Vagina (tissue), 2 donors: ENCODE results near the gene MAP7. TPM values are rescaled to one million over a fixed set of nuclear protein-coding genes. Genes with fewer than 3 reads are reported as not detected.
"Not testable (repeated sequence)": the region's sequence is repeated elsewhere in the genome, so short reads cannot be mapped to it uniquely, and the experiment has no call there.

Experiments
- DNase-seq, 2 donors: peaks; one replicate each; pipeline ENCODE4 v3.0.0-alpha.2; 2017; ENCODE audit errors: extremely low spot score in 2 of 2
- H3K27ac ChIP-seq: fragments of 200-600 bp; sonication (generic); one replicate; pipeline ENCODE4 v1.5.1; 2019
- H3K27me3 ChIP-seq: fragments of 200-600 bp; sonication (generic); one replicate; pipeline ENCODE4 v1.5.1; 2019
- H3K36me3 ChIP-seq, 2 donors: fragments of 200-600 bp; sonication (generic); one replicate each; pipeline ENCODE4 v1.5.1; 2017 to 2019
- H3K4me1 ChIP-seq: fragments of 200-600 bp; sonication (generic); one replicate; pipeline ENCODE4 v1.5.1; 2019
- H3K4me3 ChIP-seq, 2 donors: fragments of 200-600 bp; sonication (generic); 1 replicate in 1 of 2; 2 replicates in 1 of 2; pipeline ENCODE4 v1.5.1; 2016 to 2019
- H3K9me3 ChIP-seq: fragments of 200-600 bp; sonication (generic); one replicate; pipeline ENCODE4 v1.5.1; 2019
- POLR2A ChIP-seq, 2 donors: fragments of 450-650 bp; IDR thresholded peaks; one replicate each; pipeline ENCODE4 v1.6.1; 2017; ENCODE audit warnings: antibody characterized with exemption in 2 of 2, mild to moderate bottlenecking in 2 of 2, moderate library complexity in 2 of 2
- POLR2AphosphoS5 ChIP-seq, 2 donors: sonication (generic); formaldehyde crosslinking; IDR thresholded peaks; one replicate each; pipeline ENCODE4 v1.9.0; 2017; ENCODE audit warnings: antibody characterized with exemption in 2 of 2, mild to moderate bottlenecking in 2 of 2, low read depth in 1 of 2; ENCODE audit not compliant: insufficient read depth in 1 of 2
- intact Hi-C: fragments of 100-400 bp; cut with DNase I; formaldehyde crosslinking; loops from one replicate; pipeline ENCODE4 v1.15.1; 2023
- total RNA-seq: library from RNA; depleted of rRNA; stranded (reverse); fragments of >200 nt; gene quantifications from one replicate; pipeline ENCODE4 v1.2.3, GENCODE V29; 2016
- TF ChIP-seq, protein P1 (sequence below), 3 experiments: fragments of 450-650 bp in 2 of 3; fragments of 200-600 bp in 1 of 3; sonication (generic) in 1 of 3; IDR thresholded peaks; one replicate each; pipeline ENCODE4 v1.5.1; 2017 to 2019; ENCODE audit warnings: antibody characterized with exemption in 3 of 3, mild to moderate bottlenecking in 2 of 3, moderate library complexity in 2 of 3

The MAP7 gene
- total RNA-seq, 1 donor from 2014 or later = 9.3 TPM

DNA sequence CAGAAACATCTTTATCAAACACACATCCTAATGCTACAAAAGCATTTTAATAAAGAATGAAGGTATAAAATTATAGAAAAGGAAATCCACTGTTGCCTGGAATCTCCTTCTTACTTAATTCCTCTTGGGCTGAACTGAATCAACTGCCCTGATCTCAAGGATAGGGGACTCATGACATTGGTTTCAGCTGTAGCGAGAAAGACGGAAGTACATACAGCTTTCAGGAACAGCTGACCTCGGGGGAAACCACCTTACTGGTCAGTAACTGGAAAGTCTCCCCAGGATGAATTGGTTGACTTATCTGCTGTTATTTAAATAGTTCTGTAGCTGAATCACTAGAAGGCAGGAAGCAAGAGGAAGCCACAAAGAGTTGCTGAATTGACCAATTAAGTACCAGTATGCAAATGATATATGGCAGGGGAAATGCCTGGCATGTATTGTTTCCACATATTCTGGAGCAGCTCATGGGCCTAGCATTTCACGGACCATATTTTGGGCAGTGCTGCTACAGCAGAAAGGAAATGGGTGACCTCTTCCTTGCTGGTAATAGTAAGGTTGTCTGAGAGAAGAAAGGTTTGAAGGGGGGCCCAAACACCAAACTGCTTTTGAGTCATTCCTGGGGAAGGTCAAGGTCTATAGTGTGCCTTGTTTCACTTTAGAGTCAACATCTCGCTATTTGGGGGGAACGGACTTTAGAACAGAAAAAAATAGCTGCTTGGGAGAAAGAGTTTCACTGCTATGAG lies 43.7 kb upstream of the MAP7 start:
- DNase-seq = no peak
- intact Hi-C loops = no loop called here
- Histone ChIP-seq H3K4me3 (no peak overlapping the region), H3K27me3 (no peaks in the 10 kb centered on the region), H3K27ac (no peak overlapping the region), H3K4me1 (no peaks in the 10 kb centered on the region), H3K36me3 (peaks cover 0 to 20% of the 10 kb centered on the region in 2 donors), H3K9me3 (no peaks in the 10 kb centered on the region)
- no peak for TF ChIP-seq POLR2A (IDR thresholded peaks at IDR 0.05)
- TF ChIP-seq, protein P1, sequence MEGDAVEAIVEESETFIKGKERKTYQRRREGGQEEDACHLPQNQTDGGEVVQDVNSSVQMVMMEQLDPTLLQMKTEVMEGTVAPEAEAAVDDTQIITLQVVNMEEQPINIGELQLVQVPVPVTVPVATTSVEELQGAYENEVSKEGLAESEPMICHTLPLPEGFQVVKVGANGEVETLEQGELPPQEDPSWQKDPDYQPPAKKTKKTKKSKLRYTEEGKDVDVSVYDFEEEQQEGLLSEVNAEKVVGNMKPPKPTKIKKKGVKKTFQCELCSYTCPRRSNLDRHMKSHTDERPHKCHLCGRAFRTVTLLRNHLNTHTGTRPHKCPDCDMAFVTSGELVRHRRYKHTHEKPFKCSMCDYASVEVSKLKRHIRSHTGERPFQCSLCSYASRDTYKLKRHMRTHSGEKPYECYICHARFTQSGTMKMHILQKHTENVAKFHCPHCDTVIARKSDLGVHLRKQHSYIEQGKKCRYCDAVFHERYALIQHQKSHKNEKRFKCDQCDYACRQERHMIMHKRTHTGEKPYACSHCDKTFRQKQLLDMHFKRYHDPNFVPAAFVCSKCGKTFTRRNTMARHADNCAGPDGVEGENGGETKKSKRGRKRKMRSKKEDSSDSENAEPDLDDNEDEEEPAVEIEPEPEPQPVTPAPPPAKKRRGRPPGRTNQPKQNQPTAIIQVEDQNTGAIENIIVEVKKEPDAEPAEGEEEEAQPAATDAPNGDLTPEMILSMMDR (IDR thresholded peaks at IDR 0.05) = no peak
- no peak for TF ChIP-seq POLR2AphosphoS5 (IDR thresholded peaks at IDR 0.05; ENCODE audit: insufficient read depth in 1 of 2, low read depth in 1 of 2)

DNA sequence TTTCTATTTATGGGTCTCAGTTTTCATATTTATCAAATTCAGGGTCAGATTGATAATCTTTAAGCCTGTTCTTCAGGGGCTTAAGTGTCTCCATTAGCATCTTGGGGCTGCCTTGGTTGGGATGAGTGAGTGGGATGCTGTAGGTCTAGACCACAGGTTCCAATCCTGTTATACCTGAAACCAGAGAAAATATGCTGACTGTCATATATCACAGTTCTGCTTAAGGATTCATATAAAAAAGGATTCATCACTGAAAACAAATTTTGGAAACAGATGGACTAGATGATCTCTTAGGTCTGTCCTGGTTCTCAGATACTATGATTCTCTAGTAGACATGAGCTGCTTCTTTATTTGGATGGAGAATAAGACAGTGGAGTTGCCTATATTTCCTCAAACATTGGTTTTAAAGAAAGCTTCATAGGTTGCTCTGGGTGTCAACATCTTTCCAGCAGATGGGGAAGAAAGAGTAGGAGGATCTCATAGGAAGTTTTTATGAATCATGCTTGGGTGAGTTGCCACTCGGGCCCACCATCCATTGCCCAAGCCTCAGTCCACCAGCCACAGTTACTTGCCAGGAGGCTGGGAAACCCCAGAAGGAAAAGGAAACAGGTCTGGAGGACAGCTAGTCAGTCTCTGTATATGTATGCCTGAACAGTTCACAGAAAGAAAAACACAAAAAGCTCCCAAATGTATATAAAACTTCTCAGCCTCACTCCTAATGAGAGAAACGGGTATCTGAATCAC lies 42.9 kb upstream of the MAP7 start:
- no peak overlapping the region for H3K27ac ChIP-seq
- H3K9me3 ChIP-seq = no peaks in the 10 kb centered on the region
- intact Hi-C loops = no loop called here
- H3K4me1 ChIP-seq = no peaks in the 10 kb centered on the region
- TF ChIP-seq, protein P1 (IDR thresholded peaks at IDR 0.05) = no peak
- TF ChIP-seq POLR2A (IDR thresholded peaks at IDR 0.05) (no peak), POLR2AphosphoS5 (IDR thresholded peaks at IDR 0.05; ENCODE audit: insufficient read depth in 1 of 2, low read depth in 1 of 2) (no peak)
- H3K4me3 ChIP-seq = no peak overlapping the region
- DNase-seq = no peak
- no peaks in the 10 kb centered on the region for H3K27me3 ChIP-seq
- peaks cover 0 to 20% of the 10 kb centered on the region in 2 donors for H3K36me3 ChIP-seq

DNA sequence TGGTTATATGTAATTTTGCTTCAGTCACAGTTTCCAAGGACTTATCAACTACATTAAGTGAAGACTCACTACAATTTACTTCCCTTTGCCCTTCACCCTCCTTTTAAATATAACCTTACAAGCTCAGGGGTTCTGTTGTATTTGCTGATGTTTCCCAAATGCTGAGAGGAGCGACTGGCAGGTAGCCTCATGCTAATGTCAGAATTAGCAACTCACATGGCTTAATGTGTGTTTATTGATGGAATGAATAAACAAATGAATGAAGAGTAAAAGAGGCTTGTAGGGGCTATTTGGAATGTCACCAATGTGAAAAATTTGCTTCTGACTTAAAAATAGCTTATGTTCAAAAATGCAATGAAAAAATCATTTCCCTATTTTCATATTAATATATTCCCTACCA lies 41.4 kb upstream of the MAP7 start:
- H3K27ac ChIP-seq = no peak overlapping the region
- no peak for DNase-seq
- no peaks in the 10 kb centered on the region for H3K4me1 ChIP-seq
- no peak overlapping the region for H3K4me3 ChIP-seq
- no peaks in the 10 kb centered on the region for H3K27me3 ChIP-seq
- intact Hi-C loops = no loop called here
- TF ChIP-seq, protein P1 (IDR thresholded peaks at IDR 0.05) = no peak
- TF ChIP-seq POLR2A (IDR thresholded peaks at IDR 0.05) (no peak), POLR2AphosphoS5 (IDR thresholded peaks at IDR 0.05; ENCODE audit: insufficient read depth in 1 of 2, low read depth in 1 of 2) (no peak)
- no peaks in the 10 kb centered on the region for H3K9me3 ChIP-seq
- peaks cover 0 to 20% of the 10 kb centered on the region in 2 donors for H3K36me3 ChIP-seq

DNA sequence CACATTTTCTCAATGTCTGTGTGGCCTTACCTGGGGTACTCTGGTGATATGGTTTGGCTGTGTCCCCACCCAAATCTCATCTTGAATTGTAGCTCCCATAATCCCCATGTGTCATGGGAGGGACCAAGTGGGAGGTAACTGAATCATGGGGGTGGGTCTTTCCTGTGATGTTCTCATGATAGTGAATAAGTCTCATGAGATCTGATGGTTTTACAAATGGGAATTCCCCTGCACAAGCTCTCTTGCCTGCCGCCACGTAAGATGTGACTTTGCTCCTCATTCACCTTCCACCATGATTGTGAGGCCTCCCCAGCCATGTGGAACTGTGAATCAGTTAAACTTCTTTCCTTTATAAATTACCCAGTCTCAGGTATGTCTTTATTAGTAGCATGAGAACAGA lies 40.6 kb upstream of the MAP7 start:
- H3K27me3 ChIP-seq, H3K27ac ChIP-seq, intact Hi-C loops, H3K4me1 ChIP-seq, H3K4me3 ChIP-seq, DNase-seq, H3K9me3 ChIP-seq: not testable (repeated sequence)
- H3K36me3 ChIP-seq = peaks cover 0 to 20% of the 10 kb centered on the region in 2 donors

DNA sequence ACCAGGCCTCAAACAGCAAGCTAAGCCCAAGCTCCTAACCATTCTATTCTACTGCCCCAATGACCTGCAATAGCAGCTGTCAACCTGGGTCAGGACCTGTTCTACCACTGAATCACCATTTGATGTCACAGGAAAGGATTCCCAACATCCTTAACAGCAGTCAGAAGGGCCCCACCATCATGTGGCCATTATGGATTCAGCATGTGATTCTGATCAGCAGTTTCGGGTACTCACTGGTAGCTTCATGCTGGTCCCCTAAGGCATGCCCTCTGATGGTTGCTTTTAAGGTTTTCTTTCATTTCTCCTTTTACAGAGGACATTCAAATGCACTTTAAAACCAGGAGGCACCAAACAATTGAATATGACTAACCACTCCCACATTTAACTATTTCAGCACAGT lies 37.3 kb upstream of the MAP7 start:
- TF ChIP-seq, protein P1 (IDR thresholded peaks at IDR 0.05) = no peak
- no peak for TF ChIP-seq POLR2A (IDR thresholded peaks at IDR 0.05)
- no peak for TF ChIP-seq POLR2AphosphoS5 (IDR thresholded peaks at IDR 0.05; ENCODE audit: insufficient read depth in 1 of 2, low read depth in 1 of 2)
- Histone ChIP-seq H3K4me3 (no peak overlapping the region), H3K27ac (no peak overlapping the region), H3K9me3 (no peaks in the 10 kb centered on the region), H3K27me3 (no peaks in the 10 kb centered on the region), H3K36me3 (peaks cover 0 to 20% of the 10 kb centered on the region in 2 donors), H3K4me1 (peaks cover 8% of the 10 kb centered on the region)
- no peak for DNase-seq
- intact Hi-C loops = loop anchor here (10.0 kb wide), 1 partner anchor 207 kb away; the partner anchor contains the start of gene MAP3K5
